SK-N-SH (cell line): ENCODE data around the gene DNASE1L2. TPM values are rescaled to one million over a fixed set of nuclear protein-coding genes. Genes with fewer than 3 reads are reported as not detected.

Experiments used
- CTCF ChIA-PET: fragments of 300-600, 350-600 bp; formaldehyde crosslinking; extraction: SDS; loops from one replicate; lab custom pipeline; 2021; lab: Yijun Ruan, JAX
- POLR2A ChIA-PET: fragments of 350-600 bp; sonication (Branson Sonifier 250); formaldehyde crosslinking; extraction: SDS; loops from one replicate; lab custom pipeline; 2020; ENCODE audit warnings: antibody characterized with exemption, inconsistent platforms; lab: Yijun Ruan, JAX
- DNase-seq: peaks from one replicate; pipeline ENCODE4 v3.0.0; 2012
- H2AFZ ChIP-seq: fragments of 200-600 bp; sonication (generic); 2 replicates; pipeline ENCODE4 v1.8.1; 2016; ENCODE audit warnings: antibody characterized with exemption, mild to moderate bottlenecking, low read depth
- H3F3A ChIP-seq: fragments of 200-600 bp; sonication (generic); replicated peaks from 2 replicates; pipeline ENCODE3; 2016; ENCODE audit warnings: antibody characterized with exemption, mild to moderate bottlenecking; ENCODE audit not compliant: insufficient read depth
- H3K27ac ChIP-seq, 2 experiments: fragments of 200-500 bp in 1 of 2; fragments of 200-600 bp in 1 of 2; sonication (Bioruptor generic) in 1 of 2; sonication (generic), shearing (Covaris generic) in 1 of 2; 2 replicates each; pipeline versions ENCODE4 v1.5.1 to v1.6.1; 2014 to 2016; ENCODE audit warnings: low read depth in 2 of 2, inconsistent platforms in 1 of 2, low read length in 1 of 2, mild to moderate bottlenecking in 1 of 2, mixed read lengths in 1 of 2
- H3K27me3 ChIP-seq: fragments of 200-600 bp; sonication (generic), shearing (Covaris generic); 2 replicates; pipeline ENCODE4 v1.6.1; 2016; ENCODE audit warnings: mixed run types; ENCODE audit not compliant: insufficient read depth
- H3K36me3 ChIP-seq, 2 experiments: fragments of 200-500 bp in 1 of 2; fragments of 200-600 bp in 1 of 2; sonication (Bioruptor generic) in 1 of 2; sonication (generic) in 1 of 2; replicated peaks in 1 of 2; 2 replicates each; pipeline versions ENCODE3 to v1.5.1; 2014 to 2016; ENCODE audit warnings: low read length in 1 of 2, mild to moderate bottlenecking in 1 of 2; ENCODE audit not compliant: insufficient read depth in 2 of 2, control insufficient read depth in 1 of 2
- H3K4me1 ChIP-seq, 2 experiments: fragments of 200-500 bp in 1 of 2; fragments of 200-600 bp in 1 of 2; sonication (Bioruptor generic) in 1 of 2; sonication (generic), shearing (Covaris generic) in 1 of 2; 2 replicates each; pipeline versions ENCODE4 v1.5.1 to v1.6.1; 2014 to 2016; ENCODE audit warnings: low read depth in 1 of 2, low read length in 1 of 2, mixed run types in 1 of 2; ENCODE audit not compliant: insufficient read depth in 2 of 2, control insufficient read depth in 1 of 2
- H3K4me2 ChIP-seq: fragments of 200-600 bp; sonication (generic), shearing (Covaris generic); 2 replicates; pipeline ENCODE4 v1.6.1; 2017; ENCODE audit warnings: mixed run types
- H3K4me3 ChIP-seq, 2 experiments: fragments of 200-500 bp in 1 of 2; fragments of 200-600 bp in 1 of 2; sonication (Bioruptor generic) in 1 of 2; sonication (generic), shearing (Covaris generic) in 1 of 2; 2 replicates each; pipeline versions ENCODE4 v1.5.1 to v1.8.1; 2014 to 2016; ENCODE audit warnings: low read depth in 2 of 2, inconsistent platforms in 1 of 2, low read length in 1 of 2, mild to moderate bottlenecking in 1 of 2, mixed read lengths in 1 of 2, moderate library complexity in 1 of 2
- H3K79me2 ChIP-seq: fragments of 200-600 bp; sonication (generic); 2 replicates; pipeline ENCODE4 v1.8.1; 2017; ENCODE audit warnings: mild to moderate bottlenecking; ENCODE audit not compliant: insufficient read depth
- H3K9ac ChIP-seq: fragments of 200-600 bp; sonication (generic); 2 replicates; pipeline ENCODE4 v1.6.1; 2017; ENCODE audit warnings: mixed run types
- H3K9me2 ChIP-seq: fragments of 200-600 bp; sonication (generic); 2 replicates; pipeline ENCODE4 v1.6.1; 2017; ENCODE audit warnings: mixed run types
- H3K9me3 ChIP-seq: fragments of 200-600 bp; sonication (generic); 2 replicates; pipeline ENCODE4 v1.6.1; 2017; ENCODE audit warnings: mixed run types, mild to moderate bottlenecking, moderate library complexity
- H4K20me1 ChIP-seq: fragments of 200-600 bp; sonication (generic); 2 replicates; pipeline ENCODE4 v1.6.1; 2017; ENCODE audit warnings: mild to moderate bottlenecking, mixed run types; ENCODE audit not compliant: insufficient read depth
- CHD2 ChIP-seq: fragments of 150-350 bp; IDR thresholded peaks from 2 replicates; pipeline ENCODE4 v1.6.1; 2018; ENCODE audit warnings: low read length; ENCODE audit not compliant: partially characterized antibody
- ELF1 ChIP-seq: IDR thresholded peaks from 2 replicates; pipeline ENCODE4 v1.4.0; 2012
- FOSL2 ChIP-seq: IDR thresholded peaks from 2 replicates; pipeline ENCODE4 v1.4.0; 2012; ENCODE audit warnings: low read depth, mild to moderate bottlenecking, moderate library complexity, borderline replicate concordance
- FOXJ3 ChIP-seq: sonication (generic); formaldehyde crosslinking; IDR thresholded peaks from 2 replicates; pipeline ENCODE4 v1.5.1; 2020; ENCODE audit warnings: mild to moderate bottlenecking, missing genetic modification reagents
- FOXM1 ChIP-seq: IDR thresholded peaks from 2 replicates; pipeline ENCODE4 v1.4.0; 2012; ENCODE audit warnings: low read depth, mild to moderate bottlenecking
- GABPA ChIP-seq: IDR thresholded peaks from 2 replicates; pipeline ENCODE4 v1.4.0; 2012; ENCODE audit warnings: low read depth, mild to moderate bottlenecking
- JUND ChIP-seq: IDR thresholded peaks from 2 replicates; pipeline ENCODE4 v1.4.0; 2012
- MEF2A ChIP-seq: IDR thresholded peaks from 2 replicates; pipeline ENCODE4 v1.4.0; 2012; ENCODE audit warnings: low read depth, borderline replicate concordance
- POLR2AphosphoS5 ChIP-seq: IDR thresholded peaks from 2 replicates; pipeline ENCODE4 v1.6.1; 2012; ENCODE audit warnings: low read depth, low read length
- RFX5 ChIP-seq: IDR thresholded peaks from 2 replicates; pipeline ENCODE4 v1.6.1; 2012; ENCODE audit warnings: mild to moderate bottlenecking, improper control_type of control experiment, low read length
- RXRA ChIP-seq: IDR thresholded peaks from 2 replicates; pipeline ENCODE4 v1.4.0; 2012; ENCODE audit warnings: low read depth, mild to moderate bottlenecking, borderline replicate concordance
- SIN3A ChIP-seq: IDR thresholded peaks from 2 replicates; pipeline ENCODE4 v1.6.1; 2012; ENCODE audit warnings: low read depth, mild to moderate bottlenecking, low read length, moderate library complexity, borderline replicate concordance
- TAF1 ChIP-seq: IDR thresholded peaks from 2 replicates; pipeline ENCODE4 v1.6.1; 2012; ENCODE audit warnings: low read depth, mild to moderate bottlenecking, low read length, moderate library complexity, borderline replicate concordance
- TEAD4 ChIP-seq: IDR thresholded peaks from 2 replicates; pipeline ENCODE4 v1.4.0; 2012; ENCODE audit warnings: mild to moderate bottlenecking, borderline replicate concordance; ENCODE audit not compliant: insufficient read depth
- YY1 ChIP-seq: IDR thresholded peaks from 2 replicates; pipeline ENCODE4 v1.4.0; 2012; ENCODE audit warnings: low read depth, mild to moderate bottlenecking
- WGBS: methylation state at CpG from one replicate; pipeline ENCODE4 v1.1.6; 2017; ENCODE audit warnings: low lambda C conversion rate; 5-methylcytosine and 5-hydroxymethylcytosine counted together
- polyA plus RNA-seq, 3 experiments: library from polyadenylated mRNA; depleted of rRNA; stranded (reverse); fragments of >200 nt; gene quantifications; 2 replicates each; pipeline ENCODE4 v1.2.3, GENCODE V29; 2012
- TF ChIP-seq, protein P1 (sequence below): IDR thresholded peaks from 2 replicates; pipeline ENCODE4 v1.4.0; 2012; ENCODE audit warnings: low read depth, borderline replicate concordance
- TF ChIP-seq, protein P2 (sequence below): IDR thresholded peaks from 2 replicates; pipeline ENCODE4 v1.6.1; 2012; ENCODE audit warnings: mild to moderate bottlenecking, low read depth, low read length, moderate library complexity
- TF ChIP-seq, protein P3 (sequence below): IDR thresholded peaks from 2 replicates; pipeline ENCODE4 v1.4.0; 2012; ENCODE audit warnings: low read depth, borderline replicate concordance

DNASE1L2 gene, protein sequence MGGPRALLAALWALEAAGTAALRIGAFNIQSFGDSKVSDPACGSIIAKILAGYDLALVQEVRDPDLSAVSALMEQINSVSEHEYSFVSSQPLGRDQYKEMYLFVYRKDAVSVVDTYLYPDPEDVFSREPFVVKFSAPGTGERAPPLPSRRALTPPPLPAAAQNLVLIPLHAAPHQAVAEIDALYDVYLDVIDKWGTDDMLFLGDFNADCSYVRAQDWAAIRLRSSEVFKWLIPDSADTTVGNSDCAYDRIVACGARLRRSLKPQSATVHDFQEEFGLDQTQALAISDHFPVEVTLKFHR
- 2.4 and 2.5 TPM in 2 replicates for polyA plus RNA-seq (2012; rRNA removed)
- polyA plus RNA-seq (2012; cell fraction: cytosol; rRNA removed) = 0.31 and 0.63 TPM in 2 replicates
- polyA plus RNA-seq (2012; cell fraction: nucleus; rRNA removed) = 15.1 and 20.3 TPM in 2 replicates

- peak; percentile 82 for DNase-seq
Measured at GRCh38 chr16:2236337-2237101, at the start of gene DNASE1L2. TSS of gene DNASE1L2 (plus strand) at chr16:2236444. CDS start at chr16:2236817, 373 bp downstream.

GRCh38 chr16:2186505-2186904, 49.7 kb upstream of the DNASE1L2 start:
- CTCF ChIA-PET = interaction anchor here (1.5 to 3.9 kb wide), 2 partner anchors 9 to 164 kb away, joined by 3 to 19 read pairs; partner anchors contain the start of gene CASKIN1

More at GRCh38 chr16:2236337-2237101, at the start of gene DNASE1L2:
- no peaks in the 10 kb centered on the region for H4K20me1 ChIP-seq
- H3K27me3 ChIP-seq = no peaks in the 10 kb centered on the region
- no peak within 1 kb of the TSS for H2AFZ ChIP-seq
- H3F3A ChIP-seq = peaks cover 10% of the 10 kb centered on the region
- no peak within 1 kb of the TSS for H3K27ac ChIP-seq
- H3K9ac ChIP-seq = no peak within 1 kb of the TSS
- H3K9me3 ChIP-seq = no peaks in the 10 kb centered on the region
- no peaks in the 10 kb centered on the region for H3K79me2 ChIP-seq
- peak within 1 kb of the TSS in 1 of 2 experiments; percentile 6; a peak in 1 of 4 replicates for H3K4me3 ChIP-seq
- no peaks in the 10 kb centered on the region for H3K9me2 ChIP-seq
- H3K4me2 ChIP-seq = no peak within 1 kb of the TSS
- peaks cover 0 to 45% of the 10 kb centered on the region in 2 experiments for H3K36me3 ChIP-seq
- 42% methylated on average over 19 of the region's 64 CpGs for WGBS
- CTCF ChIA-PET = interaction anchor here (0.8 to 1.0 kb wide), 2 partner anchors 15 to 214 kb away, joined by 3 to 9 read pairs; partner anchors contain the start of gene ECI1
- TF ChIP-seq FOXM1 (no peak), POLR2AphosphoS5 (peak; percentile 55)
- peaks cover 0 to 3% of the 10 kb centered on the region in 2 experiments; a peak in 1 of 4 replicates for H3K4me1 ChIP-seq
- POLR2A ChIA-PET = no interaction called here

More at GRCh38 chr16:2186505-2186904, 49.7 kb upstream of the DNASE1L2 start:
- H3K4me2 ChIP-seq = no peak overlapping the region
- TF ChIP-seq FOSL2 (no peak), RFX5 (no peak), JUND (no peak), FOXJ3 (CRISPR knock-in tag) (no peak), TEAD4 (no peak), CHD2 (no peak), YY1 (no peak), ELF1 (no peak), RXRA (no peak), GABPA (no peak), TAF1 (no peak), MEF2A (no peak), SIN3A (no peak)
- TF ChIP-seq, protein P1, sequence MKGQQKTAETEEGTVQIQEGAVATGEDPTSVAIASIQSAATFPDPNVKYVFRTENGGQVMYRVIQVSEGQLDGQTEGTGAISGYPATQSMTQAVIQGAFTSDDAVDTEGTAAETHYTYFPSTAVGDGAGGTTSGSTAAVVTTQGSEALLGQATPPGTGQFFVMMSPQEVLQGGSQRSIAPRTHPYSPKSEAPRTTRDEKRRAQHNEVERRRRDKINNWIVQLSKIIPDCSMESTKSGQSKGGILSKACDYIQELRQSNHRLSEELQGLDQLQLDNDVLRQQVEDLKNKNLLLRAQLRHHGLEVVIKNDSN = no peak
- TF ChIP-seq, protein P2, sequence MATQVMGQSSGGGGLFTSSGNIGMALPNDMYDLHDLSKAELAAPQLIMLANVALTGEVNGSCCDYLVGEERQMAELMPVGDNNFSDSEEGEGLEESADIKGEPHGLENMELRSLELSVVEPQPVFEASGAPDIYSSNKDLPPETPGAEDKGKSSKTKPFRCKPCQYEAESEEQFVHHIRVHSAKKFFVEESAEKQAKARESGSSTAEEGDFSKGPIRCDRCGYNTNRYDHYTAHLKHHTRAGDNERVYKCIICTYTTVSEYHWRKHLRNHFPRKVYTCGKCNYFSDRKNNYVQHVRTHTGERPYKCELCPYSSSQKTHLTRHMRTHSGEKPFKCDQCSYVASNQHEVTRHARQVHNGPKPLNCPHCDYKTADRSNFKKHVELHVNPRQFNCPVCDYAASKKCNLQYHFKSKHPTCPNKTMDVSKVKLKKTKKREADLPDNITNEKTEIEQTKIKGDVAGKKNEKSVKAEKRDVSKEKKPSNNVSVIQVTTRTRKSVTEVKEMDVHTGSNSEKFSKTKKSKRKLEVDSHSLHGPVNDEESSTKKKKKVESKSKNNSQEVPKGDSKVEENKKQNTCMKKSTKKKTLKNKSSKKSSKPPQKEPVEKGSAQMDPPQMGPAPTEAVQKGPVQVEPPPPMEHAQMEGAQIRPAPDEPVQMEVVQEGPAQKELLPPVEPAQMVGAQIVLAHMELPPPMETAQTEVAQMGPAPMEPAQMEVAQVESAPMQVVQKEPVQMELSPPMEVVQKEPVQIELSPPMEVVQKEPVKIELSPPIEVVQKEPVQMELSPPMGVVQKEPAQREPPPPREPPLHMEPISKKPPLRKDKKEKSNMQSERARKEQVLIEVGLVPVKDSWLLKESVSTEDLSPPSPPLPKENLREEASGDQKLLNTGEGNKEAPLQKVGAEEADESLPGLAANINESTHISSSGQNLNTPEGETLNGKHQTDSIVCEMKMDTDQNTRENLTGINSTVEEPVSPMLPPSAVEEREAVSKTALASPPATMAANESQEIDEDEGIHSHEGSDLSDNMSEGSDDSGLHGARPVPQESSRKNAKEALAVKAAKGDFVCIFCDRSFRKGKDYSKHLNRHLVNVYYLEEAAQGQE = no peak
- TF ChIP-seq, protein P3, sequence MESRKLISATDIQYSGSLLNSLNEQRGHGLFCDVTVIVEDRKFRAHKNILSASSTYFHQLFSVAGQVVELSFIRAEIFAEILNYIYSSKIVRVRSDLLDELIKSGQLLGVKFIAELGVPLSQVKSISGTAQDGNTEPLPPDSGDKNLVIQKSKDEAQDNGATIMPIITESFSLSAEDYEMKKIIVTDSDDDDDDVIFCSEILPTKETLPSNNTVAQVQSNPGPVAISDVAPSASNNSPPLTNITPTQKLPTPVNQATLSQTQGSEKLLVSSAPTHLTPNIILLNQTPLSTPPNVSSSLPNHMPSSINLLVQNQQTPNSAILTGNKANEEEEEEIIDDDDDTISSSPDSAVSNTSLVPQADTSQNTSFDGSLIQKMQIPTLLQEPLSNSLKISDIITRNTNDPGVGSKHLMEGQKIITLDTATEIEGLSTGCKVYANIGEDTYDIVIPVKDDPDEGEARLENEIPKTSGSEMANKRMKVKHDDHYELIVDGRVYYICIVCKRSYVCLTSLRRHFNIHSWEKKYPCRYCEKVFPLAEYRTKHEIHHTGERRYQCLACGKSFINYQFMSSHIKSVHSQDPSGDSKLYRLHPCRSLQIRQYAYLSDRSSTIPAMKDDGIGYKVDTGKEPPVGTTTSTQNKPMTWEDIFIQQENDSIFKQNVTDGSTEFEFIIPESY = no peak
- POLR2A ChIA-PET = no interaction called here
- no peak overlapping the region for H2AFZ ChIP-seq
- H3F3A ChIP-seq = no peaks in the 10 kb centered on the region
- H3K9me3 ChIP-seq = no peaks in the 10 kb centered on the region
- H3K9ac ChIP-seq = no peak overlapping the region
- H3K79me2 ChIP-seq = no peaks in the 10 kb centered on the region
- WGBS = 93% methylated on average over 12 of the region's 20 CpGs
- peaks cover 0 to 2% of the 10 kb centered on the region in 2 experiments for H3K36me3 ChIP-seq
- H3K27ac ChIP-seq = no peak overlapping the region
- H3K27me3 ChIP-seq = no peaks in the 10 kb centered on the region
- no peaks in the 10 kb centered on the region for H3K4me1 ChIP-seq
- H3K9me2 ChIP-seq = no peaks in the 10 kb centered on the region
- no peak overlapping the region for H3K4me3 ChIP-seq
- no peak for DNase-seq
- H4K20me1 ChIP-seq = no peaks in the 10 kb centered on the region
